ENCODE measurements around the gene TNFSF8. TPM values are rescaled to one million over a fixed set of nuclear protein-coding genes. Genes with fewer than 3 reads are reported as not detected.

Gene TNFSF8
- total and polyA plus RNA-seq, 2 of the 8 experiments (the other 6 are each of a cell fraction or from before 2014, with no cell fraction given): not detected

- no peak overlapping the region for H2AFZ ChIP-seq (ENCODE audit: low read length)
- POLR2A ChIA-PET (ENCODE audit: partially characterized antibody): no interaction called here
These were observed 38.9 kb upstream of the TNFSF8 start for GRCh38 chr9:114969269-114969668.

More at GRCh38 chr9:114969269-114969668, 38.9 kb upstream of the TNFSF8 start:
- Histone ChIP-seq H2BK20ac (ENCODE audit: low read length) (no peak overlapping the region), H3K9me3 (ENCODE audit: insufficient read depth in 2 of 2, low read depth in 1 of 2, low read length in 1 of 2) (no peaks in the 10 kb centered on the region), H3K23me2 (ENCODE audit: low read depth, low read length) (no peaks in the 10 kb centered on the region), H2BK15ac (ENCODE audit: low read length) (no peak overlapping the region), H3K18ac (ENCODE audit: extremely low read depth, low read length) (no peak overlapping the region), H4K91ac (replicated peaks; ENCODE audit: insufficient read length, low read length) (no peak overlapping the region), H3K4ac (replicated peaks; ENCODE audit: insufficient read length, low read depth, low read length) (no peak overlapping the region), H3K4me2 (ENCODE audit: insufficient read depth in 1 of 2, low read depth in 2 of 2, low read length in 2 of 2) (no peak overlapping the region), H3K79me1 (ENCODE audit: low read depth, low read length) (no peaks in the 10 kb centered on the region), H3K27me3 (replicated peaks in 1 of 4; ENCODE audit: control insufficient read depth in 3 of 4, extremely low read depth in 1 of 4, insufficient read depth in 3 of 4, low read length in 3 of 4) (no peaks in the 10 kb centered on the region), H2BK12ac (ENCODE audit: low read depth, low read length) (no peak overlapping the region), H2AK5ac (ENCODE audit: low read depth, low read length) (no peak overlapping the region), H3K27ac (ENCODE audit: low read depth, low read length) (no peak overlapping the region), H3K14ac (ENCODE audit: insufficient read length) (no peak overlapping the region), H2BK5ac (ENCODE audit: low read depth, low read length) (no peak overlapping the region), H3K79me2 (ENCODE audit: control insufficient read depth in 1 of 2, insufficient read depth in 2 of 2, low read length in 2 of 2) (no peaks in the 10 kb centered on the region), H3K9ac (replicated peaks in 1 of 4; ENCODE audit: extremely low read depth in 1 of 4, low read depth in 3 of 4, low read length in 3 of 4) (no peak overlapping the region), H3K23ac (ENCODE audit: insufficient read length) (no peak overlapping the region), H3K36me3 (ENCODE audit: control insufficient read depth in 2 of 4, insufficient read depth in 4 of 4, low read length in 3 of 4) (no peaks in the 10 kb centered on the region), H3K4me1 (replicated peaks in 1 of 4; ENCODE audit: control insufficient read depth in 3 of 4, insufficient read depth in 4 of 4, low read length in 3 of 4) (no peaks in the 10 kb centered on the region), H3K4me3 (ENCODE audit: extremely low read depth in 1 of 4, insufficient read depth in 2 of 4, low read depth in 3 of 4, low read length in 4 of 4) (no peak overlapping the region), H4K20me1 (replicated peaks in 1 of 2; ENCODE audit: control insufficient read depth in 1 of 2, insufficient read depth in 2 of 2, low read length in 2 of 2) (peaks cover 0 to 2% of the 10 kb centered on the region in 2 experiments), H3K56ac (replicated peaks; ENCODE audit: insufficient read length, low read depth, low read length) (no peak overlapping the region), H4K8ac (ENCODE audit: extremely low read depth, insufficient read depth, low read length) (no peak overlapping the region), H4K5ac (ENCODE audit: insufficient read length, low read depth, low read length) (no peak overlapping the region), H2BK120ac (replicated peaks; ENCODE audit: low read depth, low read length) (no peak overlapping the region)
- TF ChIP-seq, protein P1, sequence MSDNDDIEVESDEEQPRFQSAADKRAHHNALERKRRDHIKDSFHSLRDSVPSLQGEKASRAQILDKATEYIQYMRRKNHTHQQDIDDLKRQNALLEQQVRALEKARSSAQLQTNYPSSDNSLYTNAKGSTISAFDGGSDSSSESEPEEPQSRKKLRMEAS (IDR thresholded peaks at IDR 0.05): no peak
- TF ChIP-seq SIX5 (IDR thresholded peaks at IDR 0.05; ENCODE audit: low read depth, low read length): peak; percentile 65
- TF ChIP-seq EP300 (IDR thresholded peaks at IDR 0.05; ENCODE audit: borderline replicate concordance in 1 of 2, low read depth in 2 of 2, low read length in 2 of 2): no peak
- no peak for TF ChIP-seq SP1 (IDR thresholded peaks at IDR 0.05; ENCODE audit: low read depth, low read length)
- FAIRE-seq: no peak
- no peak for DNase-seq (ENCODE audit: low read depth in 1 of 2, low spot score in 2 of 2)
- CTCF ChIA-PET (ENCODE audit: partially characterized antibody): interaction anchor here (0.6 to 1.3 kb wide), 3 partner anchors 46 to 252 kb away, joined by 3 to 7 read pairs (median 3); no protein-coding TSS in a partner anchor
- 74% methylated on average over 1 of the region's 1 CpG; no CpG with 5 or more reads in 1 of the 2 experiments for WGBS, 2 experiments (ENCODE audit: extremely low coverage in 1 of 2, insufficient coverage in 1 of 2, insufficient read length in 1 of 2, insufficient replicate concordance in 2 of 2, low coverage in 1 of 2, low lambda C conversion rate in 2 of 2, missing lambda C conversion rate in 1 of 2)

Data from H1 (cell line).